Prostate gland (tissue), 2 donors: Measurements from ENCODE around the gene KCNG3.

Source experiments
- POLR2A ChIP-seq: fragments of 450-650 bp; IDR thresholded peaks from one replicate; pipeline ENCODE4 v1.6.1; 2016; ENCODE audit warnings: antibody characterized with exemption, mild to moderate bottlenecking
- POLR2AphosphoS5 ChIP-seq: sonication (generic); formaldehyde crosslinking; IDR thresholded peaks from one replicate; pipeline ENCODE4 v1.6.1; 2017; ENCODE audit warnings: antibody characterized with exemption
- TF ChIP-seq, protein P1 (sequence below), 4 experiments: fragments of 200-600 bp in 2 of 4; fragments of 450-650 bp in 2 of 4; sonication (generic) in 2 of 4; IDR thresholded peaks; 1 replicate in 3 of 4; 2 replicates in 1 of 4; pipeline ENCODE4 v1.5.1; 2016 to 2019; ENCODE audit warnings: antibody characterized with exemption in 4 of 4, mild to moderate bottlenecking in 2 of 4, moderate library complexity in 2 of 4

DNA sequence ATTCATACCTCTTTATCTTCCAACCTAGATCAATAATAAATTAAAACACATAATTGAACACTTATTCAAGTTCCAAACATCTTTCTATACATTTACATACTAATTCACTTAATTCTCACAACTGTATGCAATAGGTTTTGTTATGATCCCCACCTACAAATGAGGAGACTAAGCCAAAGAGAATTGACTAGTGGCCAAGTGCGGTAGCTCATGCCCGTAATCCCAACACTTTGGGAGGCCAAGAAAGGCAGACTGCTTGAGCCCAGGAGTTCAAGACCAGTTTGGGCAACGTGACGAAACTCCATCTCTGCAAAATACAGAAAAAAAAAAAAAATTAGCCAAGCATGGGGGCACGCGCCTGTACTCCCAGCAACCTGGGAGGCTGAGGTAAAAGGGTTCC lies 36.8 kb downstream of the KCNG3 start:
- TF ChIP-seq, protein P1, sequence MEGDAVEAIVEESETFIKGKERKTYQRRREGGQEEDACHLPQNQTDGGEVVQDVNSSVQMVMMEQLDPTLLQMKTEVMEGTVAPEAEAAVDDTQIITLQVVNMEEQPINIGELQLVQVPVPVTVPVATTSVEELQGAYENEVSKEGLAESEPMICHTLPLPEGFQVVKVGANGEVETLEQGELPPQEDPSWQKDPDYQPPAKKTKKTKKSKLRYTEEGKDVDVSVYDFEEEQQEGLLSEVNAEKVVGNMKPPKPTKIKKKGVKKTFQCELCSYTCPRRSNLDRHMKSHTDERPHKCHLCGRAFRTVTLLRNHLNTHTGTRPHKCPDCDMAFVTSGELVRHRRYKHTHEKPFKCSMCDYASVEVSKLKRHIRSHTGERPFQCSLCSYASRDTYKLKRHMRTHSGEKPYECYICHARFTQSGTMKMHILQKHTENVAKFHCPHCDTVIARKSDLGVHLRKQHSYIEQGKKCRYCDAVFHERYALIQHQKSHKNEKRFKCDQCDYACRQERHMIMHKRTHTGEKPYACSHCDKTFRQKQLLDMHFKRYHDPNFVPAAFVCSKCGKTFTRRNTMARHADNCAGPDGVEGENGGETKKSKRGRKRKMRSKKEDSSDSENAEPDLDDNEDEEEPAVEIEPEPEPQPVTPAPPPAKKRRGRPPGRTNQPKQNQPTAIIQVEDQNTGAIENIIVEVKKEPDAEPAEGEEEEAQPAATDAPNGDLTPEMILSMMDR (IDR thresholded peaks at IDR 0.05) = no peak
- no peak for TF ChIP-seq POLR2AphosphoS5
- TF ChIP-seq POLR2A = no peak
